Liver (tissue), 9 donors: Measurements from ENCODE around the gene CHRNE. TPM values are rescaled to one million over a fixed set of nuclear protein-coding genes. Genes with fewer than 3 reads are reported as not detected.

Source experiments
- DNase-seq: peaks from one replicate; pipeline ENCODE4 v3.0.0-alpha.2; 2017; ENCODE audit warnings: low spot score
- H3K27ac ChIP-seq, 2 donors: one replicate each; pipeline ENCODE4 v1.7.0; 2013; ENCODE audit warnings: inconsistent platforms in 2 of 2, low read length in 2 of 2, control low read depth in 1 of 2, low read depth in 1 of 2, mild to moderate bottlenecking in 1 of 2
- H3K27me3 ChIP-seq, 4 donors: one replicate each; pipeline versions ENCODE4 v1.6.1 to v1.7.0; 2013; ENCODE audit warnings: low read length in 3 of 4, inconsistent platforms in 1 of 4, mild to moderate bottlenecking in 1 of 4, moderate library complexity in 1 of 4; ENCODE audit not compliant: control insufficient read depth in 4 of 4, insufficient read depth in 4 of 4
- H3K36me3 ChIP-seq, 4 donors: one replicate each; pipeline versions ENCODE4 v1.6.1 to v1.7.0; 2013; ENCODE audit warnings: low read length in 3 of 4, mild to moderate bottlenecking in 3 of 4, low read depth in 1 of 4, moderate library complexity in 1 of 4; ENCODE audit not compliant: control insufficient read depth in 4 of 4, insufficient read depth in 3 of 4
- H3K4me1 ChIP-seq, 4 donors: one replicate each; pipeline versions ENCODE4 v1.6.1 to v1.7.0; 2013; ENCODE audit warnings: low read length in 3 of 4, mild to moderate bottlenecking in 3 of 4, moderate library complexity in 1 of 4; ENCODE audit not compliant: control insufficient read depth in 4 of 4, insufficient read depth in 4 of 4
- H3K4me3 ChIP-seq, 3 donors: one replicate each; pipeline versions ENCODE4 v1.6.1 to v1.7.0; 2013; ENCODE audit warnings: low read length in 3 of 3, control low read depth in 1 of 3, low read depth in 1 of 3, mild to moderate bottlenecking in 1 of 3
- H3K9ac ChIP-seq, 2 donors: one replicate each; pipeline ENCODE4 v1.7.0; 2013; ENCODE audit warnings: low read length in 2 of 2, mild to moderate bottlenecking in 2 of 2, moderate library complexity in 2 of 2, control low read depth in 1 of 2, low read depth in 1 of 2
- H3K9me3 ChIP-seq, 4 donors: one replicate each; pipeline versions ENCODE4 v1.6.1 to v1.7.0; 2013; ENCODE audit warnings: low read length in 3 of 4; ENCODE audit not compliant: control insufficient read depth in 4 of 4
- EGR1 ChIP-seq, 2 donors: IDR thresholded peaks; 2 replicates each; pipeline ENCODE4 v1.6.1; 2016 to 2018; ENCODE audit warnings: antibody characterized with exemption in 2 of 2, low read depth in 2 of 2
- FOXA1 ChIP-seq: IDR thresholded peaks from 2 replicates; pipeline ENCODE4 v1.6.1; 2016; ENCODE audit warnings: antibody characterized with exemption
- FOXA2 ChIP-seq: IDR thresholded peaks from 2 replicates; pipeline ENCODE4 v1.6.1; 2016; ENCODE audit warnings: antibody characterized with exemption
- GABPA ChIP-seq, 2 donors: IDR thresholded peaks in 1 of 2; conservative IDR thresholded peaks in 1 of 2; 2 replicates each; pipeline ENCODE4 v1.6.1; 2016; ENCODE audit warnings: antibody characterized with exemption in 2 of 2, mild to moderate bottlenecking in 1 of 2, moderate library complexity in 1 of 2
- HNF4A ChIP-seq, 2 donors: conservative IDR thresholded peaks; 2 replicates each; pipeline ENCODE4 v1.6.1; 2016; ENCODE audit warnings: antibody characterized with exemption in 2 of 2, mild to moderate bottlenecking in 2 of 2
- HNF4G ChIP-seq: IDR thresholded peaks from 2 replicates; pipeline ENCODE4 v1.6.1; 2016; ENCODE audit warnings: antibody characterized with exemption
- NR2F2 ChIP-seq: IDR thresholded peaks from 2 replicates; pipeline ENCODE4 v1.6.1; 2016; ENCODE audit warnings: antibody characterized with exemption
- RAD21 ChIP-seq, 2 donors: IDR thresholded peaks; 2 replicates each; pipeline ENCODE4 v1.6.1; 2016; ENCODE audit warnings: antibody characterized with exemption in 2 of 2, mild to moderate bottlenecking in 2 of 2
- RXRA ChIP-seq, 2 donors: IDR thresholded peaks; 2 replicates each; pipeline ENCODE4 v1.6.1; 2017 to 2018; ENCODE audit warnings: antibody characterized with exemption in 2 of 2, mild to moderate bottlenecking in 1 of 2
- SP1 ChIP-seq: IDR thresholded peaks from 2 replicates; pipeline ENCODE4 v1.6.1; 2018; ENCODE audit warnings: antibody characterized with exemption, mild to moderate bottlenecking
- YY1 ChIP-seq: IDR thresholded peaks from 2 replicates; pipeline ENCODE4 v1.6.1; 2016; ENCODE audit warnings: antibody characterized with exemption, mild to moderate bottlenecking
- WGBS: extraction: QIAGEN DNeasy Blood & Tissue Kit; methylation state at CpG from one replicate; pipeline ENCODE4 v1.1.7; 2013; 5-methylcytosine and 5-hydroxymethylcytosine counted together
- polyA plus RNA-seq, 2 donors: library from polyadenylated mRNA; stranded (reverse) in 1 of 2; unstranded in 1 of 2; fragments of 200-250 nt in 1 of 2; fragments of >200 nt in 1 of 2; fragmentation: Nextera tagmentation in 1 of 2; extraction: Ambion mirVana in 1 of 2; gene quantifications; one replicate each; pipeline versions ENCODE4 v1.2.1 to v1.2.3, GENCODE V29; 2013 to 2015
- total RNA-seq, 2 donors: library from RNA; depleted of rRNA; stranded (reverse); fragments of >200 nt; gene quantifications; one replicate each; pipeline ENCODE4 v1.2.3, GENCODE V29; 2014
- TF ChIP-seq, protein P1 (sequence below): IDR thresholded peaks from 2 replicates; pipeline ENCODE4 v1.6.1; 2016; ENCODE audit warnings: antibody characterized with exemption
- TF ChIP-seq, protein P2 (sequence below): fragments of 150-350 bp; IDR thresholded peaks from 2 replicates; pipeline ENCODE4 v1.5.1; 2017; ENCODE audit warnings: improper control_type of control experiment, low read depth, low read length; ENCODE audit not compliant: missing input control
- TF ChIP-seq, protein P3 (sequence below): IDR thresholded peaks from 2 replicates; pipeline ENCODE4 v1.6.1; 2016; ENCODE audit warnings: antibody characterized with exemption
- TF ChIP-seq, protein P4 (sequence below): IDR thresholded peaks from 2 replicates; pipeline ENCODE4 v1.6.1; 2016; ENCODE audit warnings: antibody characterized with exemption, mild to moderate bottlenecking
- donor health status: healthy.
- donor health status: healthy.
- donor health status: healthy.
- donor health status: healthy.
- donor health status: healthy.

CHRNE gene
- total and polyA plus RNA-seq, 4 donors = 0.19 to 3.1 (median 0.65) TPM

DNA sequence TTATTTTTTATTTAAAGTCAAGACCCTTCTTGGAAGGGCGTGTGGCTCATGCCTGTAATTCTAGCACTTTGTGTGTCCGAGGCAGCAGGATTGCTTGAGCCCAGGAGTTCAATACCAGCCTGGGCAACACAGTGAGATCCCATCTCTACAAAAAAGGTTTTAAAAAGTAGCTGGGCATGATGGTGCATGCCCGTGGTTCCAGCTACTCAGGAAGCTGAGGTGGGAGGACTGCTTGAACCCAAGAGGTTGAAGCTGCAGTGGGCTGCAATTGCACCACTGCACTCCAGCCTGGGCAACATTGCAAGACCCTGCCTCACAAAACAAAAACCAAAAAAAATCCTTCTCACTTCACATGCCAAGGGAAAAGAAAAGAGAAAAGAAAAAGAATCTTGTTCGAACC lies 40.2 kb downstream of the CHRNE start:
- no peak overlapping the region for H3K9ac ChIP-seq
- WGBS = 97% methylated on average over 4 of the region's 4 CpGs
- H3K36me3 ChIP-seq = peaks cover 0 to 3% (median under 1%) of the 10 kb centered on the region in 4 donors
- H3K9me3 ChIP-seq = no peaks in the 10 kb centered on the region
- H3K27ac ChIP-seq = no peak overlapping the region
- H3K4me3 ChIP-seq = no peak overlapping the region
- no peak for TF ChIP-seq SP1
- no peak for TF ChIP-seq GABPA (IDR thresholded peaks at IDR 0.05 in 1 of 2, conservative IDR thresholded peaks at IDR 0.05 in 1 of 2)
- TF ChIP-seq RAD21 (IDR thresholded peaks at IDR 0.05) = no peak
- no peak for TF ChIP-seq EGR1 (IDR thresholded peaks at IDR 0.05; ENCODE audit: low read depth in 2 of 2)
- TF ChIP-seq, protein P1, sequence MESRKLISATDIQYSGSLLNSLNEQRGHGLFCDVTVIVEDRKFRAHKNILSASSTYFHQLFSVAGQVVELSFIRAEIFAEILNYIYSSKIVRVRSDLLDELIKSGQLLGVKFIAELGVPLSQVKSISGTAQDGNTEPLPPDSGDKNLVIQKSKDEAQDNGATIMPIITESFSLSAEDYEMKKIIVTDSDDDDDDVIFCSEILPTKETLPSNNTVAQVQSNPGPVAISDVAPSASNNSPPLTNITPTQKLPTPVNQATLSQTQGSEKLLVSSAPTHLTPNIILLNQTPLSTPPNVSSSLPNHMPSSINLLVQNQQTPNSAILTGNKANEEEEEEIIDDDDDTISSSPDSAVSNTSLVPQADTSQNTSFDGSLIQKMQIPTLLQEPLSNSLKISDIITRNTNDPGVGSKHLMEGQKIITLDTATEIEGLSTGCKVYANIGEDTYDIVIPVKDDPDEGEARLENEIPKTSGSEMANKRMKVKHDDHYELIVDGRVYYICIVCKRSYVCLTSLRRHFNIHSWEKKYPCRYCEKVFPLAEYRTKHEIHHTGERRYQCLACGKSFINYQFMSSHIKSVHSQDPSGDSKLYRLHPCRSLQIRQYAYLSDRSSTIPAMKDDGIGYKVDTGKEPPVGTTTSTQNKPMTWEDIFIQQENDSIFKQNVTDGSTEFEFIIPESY = no peak
- TF ChIP-seq NR2F2 = no peak
- no peaks in the 10 kb centered on the region for H3K4me1 ChIP-seq
- H3K27me3 ChIP-seq = no peaks in the 10 kb centered on the region
- DNase-seq = no peak

DNA sequence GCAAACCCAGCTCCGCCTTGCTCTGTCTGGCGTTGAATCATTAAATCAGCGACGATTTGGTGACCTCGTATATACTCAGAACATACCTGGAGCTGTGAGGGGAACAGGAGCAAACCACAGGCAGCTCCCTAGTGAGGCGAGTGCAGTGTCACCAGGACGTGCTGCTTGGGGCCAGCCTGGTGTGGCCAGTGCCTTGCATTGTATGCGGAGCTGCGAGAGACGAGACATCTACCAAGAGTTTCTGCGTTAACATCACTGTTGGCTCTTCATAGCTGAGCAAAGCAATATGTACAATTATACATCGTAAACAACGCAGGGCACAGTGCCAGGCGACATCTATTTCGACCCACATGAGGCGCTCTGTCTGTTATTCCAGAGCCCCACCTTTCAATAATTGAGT lies 41.8 kb downstream of the CHRNE start:
- Histone ChIP-seq H3K9me3 (no peaks in the 10 kb centered on the region), H3K4me1 (no peaks in the 10 kb centered on the region), H3K27me3 (no peaks in the 10 kb centered on the region), H3K36me3 (peaks cover 0 to 3% (median under 1%) of the 10 kb centered on the region in 4 donors), H3K4me3 (no peak overlapping the region), H3K27ac (peak overlapping the region in 1 of 2 donors; percentile 6), H3K9ac (no peak overlapping the region)
- DNase-seq = no peak
- TF ChIP-seq RXRA (IDR thresholded peaks at IDR 0.05) (no peak), YY1 (no peak), FOXA2 (no peak), EGR1 (IDR thresholded peaks at IDR 0.05; ENCODE audit: low read depth in 2 of 2) (no peak), HNF4G (no peak)
- TF ChIP-seq, protein P1 = no peak
- TF ChIP-seq, protein P2, sequence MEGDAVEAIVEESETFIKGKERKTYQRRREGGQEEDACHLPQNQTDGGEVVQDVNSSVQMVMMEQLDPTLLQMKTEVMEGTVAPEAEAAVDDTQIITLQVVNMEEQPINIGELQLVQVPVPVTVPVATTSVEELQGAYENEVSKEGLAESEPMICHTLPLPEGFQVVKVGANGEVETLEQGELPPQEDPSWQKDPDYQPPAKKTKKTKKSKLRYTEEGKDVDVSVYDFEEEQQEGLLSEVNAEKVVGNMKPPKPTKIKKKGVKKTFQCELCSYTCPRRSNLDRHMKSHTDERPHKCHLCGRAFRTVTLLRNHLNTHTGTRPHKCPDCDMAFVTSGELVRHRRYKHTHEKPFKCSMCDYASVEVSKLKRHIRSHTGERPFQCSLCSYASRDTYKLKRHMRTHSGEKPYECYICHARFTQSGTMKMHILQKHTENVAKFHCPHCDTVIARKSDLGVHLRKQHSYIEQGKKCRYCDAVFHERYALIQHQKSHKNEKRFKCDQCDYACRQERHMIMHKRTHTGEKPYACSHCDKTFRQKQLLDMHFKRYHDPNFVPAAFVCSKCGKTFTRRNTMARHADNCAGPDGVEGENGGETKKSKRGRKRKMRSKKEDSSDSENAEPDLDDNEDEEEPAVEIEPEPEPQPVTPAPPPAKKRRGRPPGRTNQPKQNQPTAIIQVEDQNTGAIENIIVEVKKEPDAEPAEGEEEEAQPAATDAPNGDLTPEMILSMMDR = no peak
- TF ChIP-seq, protein P3, sequence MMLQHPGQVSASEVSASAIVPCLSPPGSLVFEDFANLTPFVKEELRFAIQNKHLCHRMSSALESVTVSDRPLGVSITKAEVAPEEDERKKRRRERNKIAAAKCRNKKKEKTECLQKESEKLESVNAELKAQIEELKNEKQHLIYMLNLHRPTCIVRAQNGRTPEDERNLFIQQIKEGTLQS = no peak
- 96% methylated on average over 16 of the region's 16 CpGs for WGBS

DNA sequence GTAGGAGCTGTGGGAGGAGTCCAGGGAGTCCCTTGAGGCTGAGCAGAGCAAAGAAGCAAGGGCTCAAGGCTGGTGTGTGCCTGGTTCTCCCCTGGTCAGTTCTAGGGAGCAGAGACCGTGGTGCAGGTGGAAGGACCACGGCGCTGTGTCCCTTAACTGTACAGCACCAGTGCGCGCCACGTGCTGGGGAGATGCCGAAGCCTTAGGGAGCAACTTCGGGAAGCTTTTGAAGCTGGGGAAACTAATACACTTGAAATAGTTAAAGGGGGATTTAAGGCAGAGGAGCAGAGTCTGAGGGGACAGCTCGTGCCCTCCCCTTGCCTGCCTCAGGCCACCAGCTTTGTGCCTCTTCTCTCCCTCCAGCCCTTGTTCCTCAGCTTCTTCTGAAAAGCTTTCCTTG lies 42.2 kb downstream of the CHRNE start:
- 96% methylated on average over 9 of the region's 9 CpGs for WGBS

More for the DNA sequence above, 42.2 kb downstream of the CHRNE start:
- no peaks in the 10 kb centered on the region for H3K4me1 ChIP-seq
- TF ChIP-seq FOXA1 (no peak), HNF4A (conservative IDR thresholded peaks at IDR 0.05) (no peak)
- TF ChIP-seq, protein P1 = no peak
- TF ChIP-seq, protein P3 = no peak
- TF ChIP-seq, protein P4, sequence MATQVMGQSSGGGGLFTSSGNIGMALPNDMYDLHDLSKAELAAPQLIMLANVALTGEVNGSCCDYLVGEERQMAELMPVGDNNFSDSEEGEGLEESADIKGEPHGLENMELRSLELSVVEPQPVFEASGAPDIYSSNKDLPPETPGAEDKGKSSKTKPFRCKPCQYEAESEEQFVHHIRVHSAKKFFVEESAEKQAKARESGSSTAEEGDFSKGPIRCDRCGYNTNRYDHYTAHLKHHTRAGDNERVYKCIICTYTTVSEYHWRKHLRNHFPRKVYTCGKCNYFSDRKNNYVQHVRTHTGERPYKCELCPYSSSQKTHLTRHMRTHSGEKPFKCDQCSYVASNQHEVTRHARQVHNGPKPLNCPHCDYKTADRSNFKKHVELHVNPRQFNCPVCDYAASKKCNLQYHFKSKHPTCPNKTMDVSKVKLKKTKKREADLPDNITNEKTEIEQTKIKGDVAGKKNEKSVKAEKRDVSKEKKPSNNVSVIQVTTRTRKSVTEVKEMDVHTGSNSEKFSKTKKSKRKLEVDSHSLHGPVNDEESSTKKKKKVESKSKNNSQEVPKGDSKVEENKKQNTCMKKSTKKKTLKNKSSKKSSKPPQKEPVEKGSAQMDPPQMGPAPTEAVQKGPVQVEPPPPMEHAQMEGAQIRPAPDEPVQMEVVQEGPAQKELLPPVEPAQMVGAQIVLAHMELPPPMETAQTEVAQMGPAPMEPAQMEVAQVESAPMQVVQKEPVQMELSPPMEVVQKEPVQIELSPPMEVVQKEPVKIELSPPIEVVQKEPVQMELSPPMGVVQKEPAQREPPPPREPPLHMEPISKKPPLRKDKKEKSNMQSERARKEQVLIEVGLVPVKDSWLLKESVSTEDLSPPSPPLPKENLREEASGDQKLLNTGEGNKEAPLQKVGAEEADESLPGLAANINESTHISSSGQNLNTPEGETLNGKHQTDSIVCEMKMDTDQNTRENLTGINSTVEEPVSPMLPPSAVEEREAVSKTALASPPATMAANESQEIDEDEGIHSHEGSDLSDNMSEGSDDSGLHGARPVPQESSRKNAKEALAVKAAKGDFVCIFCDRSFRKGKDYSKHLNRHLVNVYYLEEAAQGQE = no peak
- H3K27ac ChIP-seq = no peak overlapping the region
- peaks cover 0 to 3% (median under 1%) of the 10 kb centered on the region in 4 donors for H3K36me3 ChIP-seq
- no peaks in the 10 kb centered on the region for H3K9me3 ChIP-seq
- no peak overlapping the region for H3K9ac ChIP-seq
- no peak for DNase-seq
- no peak overlapping the region for H3K4me3 ChIP-seq
- no peaks in the 10 kb centered on the region for H3K27me3 ChIP-seq
